Endometrial microvascular endothelial cells (primary cell): Measurements from ENCODE around the gene SRC. TPM values are rescaled to one million over a fixed set of nuclear protein-coding genes. Genes with fewer than 3 reads are reported as not detected.

Experiments used
- in situ Hi-C: cut with HindIII; loops from 2 replicates; pipeline ENCODE4 v1.10.0; 2017; ENCODE audit warnings: low sequenced_read_pairs, low pct_unique_long_range_greater_than_20kb; ENCODE audit errors: inconsistent ontology term
- total RNA-seq: library from RNA; depleted of rRNA; stranded (reverse); fragments of >200 nt; gene quantifications from one replicate; pipeline ENCODE4 v1.2.3, GENCODE V29; 2015; ENCODE audit errors: inconsistent ontology term

SRC gene
- total RNA-seq, 1 donor from 2014 or later: 9.2 TPM

DNA sequence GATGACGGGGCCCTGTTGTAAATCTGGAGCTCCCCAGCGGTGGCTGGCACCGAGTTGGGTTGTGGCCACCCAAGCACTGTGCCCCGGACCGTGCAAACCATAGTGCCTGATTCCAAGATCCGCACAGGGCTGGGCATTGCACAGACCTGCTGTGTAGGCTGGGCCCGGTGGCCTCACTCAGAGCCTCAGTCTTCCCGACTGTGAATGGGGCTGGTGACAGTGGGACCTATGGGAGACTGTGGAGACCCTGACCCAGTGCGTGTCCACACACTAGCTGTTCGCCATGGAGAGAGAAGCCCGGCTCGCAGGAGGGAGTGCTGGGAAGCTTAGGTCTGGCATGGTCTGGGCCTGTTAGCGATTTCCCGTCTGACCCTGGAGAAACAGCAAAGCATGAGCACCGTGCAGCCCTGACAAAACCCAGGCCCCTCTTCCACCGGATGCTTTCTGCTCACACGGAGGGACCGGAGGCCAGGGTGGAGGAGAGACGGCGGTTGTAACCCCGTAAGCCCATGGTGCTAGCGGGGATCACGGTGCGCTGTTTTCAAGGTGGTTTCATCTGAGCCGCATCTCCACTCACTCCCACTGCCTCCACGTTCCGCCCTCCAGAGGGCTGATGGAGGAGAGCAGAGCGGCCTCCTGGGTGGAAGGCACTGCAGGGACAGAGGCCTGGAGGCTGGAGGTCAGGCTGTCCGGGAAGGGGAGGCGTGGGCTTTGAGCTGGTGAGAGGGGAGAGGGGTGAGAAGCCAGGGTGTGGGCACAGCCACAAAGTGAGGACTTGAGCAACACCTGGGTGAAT lies 52.2 kb downstream of the SRC start:
- in situ Hi-C loops: no loop called here

DNA sequence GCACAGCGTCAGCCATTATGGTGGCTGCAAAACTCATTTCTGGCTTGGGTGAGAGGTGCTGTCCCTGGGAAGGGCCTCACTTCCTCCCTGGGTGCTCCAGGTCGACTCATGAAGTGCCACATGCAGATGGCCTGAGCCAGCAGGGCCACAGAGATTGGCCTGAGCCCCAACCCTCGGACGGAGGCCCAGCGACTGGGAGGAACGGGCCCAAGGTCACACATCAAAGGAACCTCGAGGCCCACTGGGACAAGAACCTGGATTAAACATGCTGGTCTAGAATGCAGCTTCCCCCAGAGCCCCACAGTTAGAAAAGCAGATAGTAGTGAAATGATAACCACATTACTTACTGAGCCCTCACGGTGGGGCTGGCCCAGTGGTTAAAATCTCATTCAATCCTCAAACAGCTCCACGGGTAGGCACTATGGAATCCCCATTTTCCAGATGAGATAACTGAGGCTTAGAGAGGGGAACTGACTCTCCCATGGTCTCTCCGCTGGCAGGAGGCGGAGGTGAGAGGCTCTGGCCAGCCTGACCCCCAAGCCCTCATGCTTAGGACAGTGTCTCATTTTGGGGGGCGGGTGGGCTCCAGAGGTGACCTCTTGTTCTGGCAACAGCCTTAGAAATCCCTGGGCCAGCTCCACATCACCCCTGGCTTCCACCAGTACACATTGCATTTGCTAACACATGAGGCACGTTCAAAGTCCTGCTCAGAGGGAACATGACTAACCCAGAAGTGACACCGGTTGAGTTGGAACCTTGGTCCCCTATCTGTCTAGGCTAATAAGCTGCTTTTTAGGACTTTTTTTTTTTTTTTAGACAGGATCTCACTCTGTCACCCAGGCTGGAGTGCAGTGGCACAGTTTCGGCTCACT lies 53.0 kb downstream of the SRC start:
- in situ Hi-C loops: no loop called here

DNA sequence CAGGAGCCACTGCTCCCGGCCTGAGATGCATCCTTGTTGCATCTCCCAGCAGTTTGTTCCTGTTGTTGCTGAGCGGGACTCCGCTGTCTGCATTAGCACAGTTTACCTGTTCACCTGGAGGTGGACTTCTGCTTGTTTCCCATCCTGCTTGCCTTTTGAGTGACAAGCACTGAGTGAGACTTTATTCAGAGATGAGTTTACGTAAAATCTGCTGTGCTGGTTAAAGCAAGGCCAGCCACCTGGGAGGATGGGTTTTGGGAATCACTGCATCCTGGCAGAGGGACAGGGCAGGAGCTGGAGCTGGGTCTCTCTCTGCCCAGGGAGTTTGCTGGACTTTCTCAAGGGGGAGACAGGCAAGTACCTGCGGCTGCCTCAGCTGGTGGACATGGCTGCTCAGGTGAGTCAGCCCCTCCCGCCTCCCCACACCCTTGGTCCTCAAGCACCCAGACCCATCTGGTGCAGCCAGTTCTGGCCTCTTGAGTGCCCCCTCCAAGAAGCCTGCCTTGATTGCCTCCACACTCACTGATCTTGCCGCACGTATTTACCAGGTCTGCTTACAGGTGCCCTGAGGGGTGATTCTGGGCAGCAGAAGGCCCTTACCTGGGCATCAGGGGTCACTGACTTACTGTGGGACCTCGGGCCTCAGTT lies 55.5 kb downstream of the SRC start:
- in situ Hi-C loops: no loop called here

DNA sequence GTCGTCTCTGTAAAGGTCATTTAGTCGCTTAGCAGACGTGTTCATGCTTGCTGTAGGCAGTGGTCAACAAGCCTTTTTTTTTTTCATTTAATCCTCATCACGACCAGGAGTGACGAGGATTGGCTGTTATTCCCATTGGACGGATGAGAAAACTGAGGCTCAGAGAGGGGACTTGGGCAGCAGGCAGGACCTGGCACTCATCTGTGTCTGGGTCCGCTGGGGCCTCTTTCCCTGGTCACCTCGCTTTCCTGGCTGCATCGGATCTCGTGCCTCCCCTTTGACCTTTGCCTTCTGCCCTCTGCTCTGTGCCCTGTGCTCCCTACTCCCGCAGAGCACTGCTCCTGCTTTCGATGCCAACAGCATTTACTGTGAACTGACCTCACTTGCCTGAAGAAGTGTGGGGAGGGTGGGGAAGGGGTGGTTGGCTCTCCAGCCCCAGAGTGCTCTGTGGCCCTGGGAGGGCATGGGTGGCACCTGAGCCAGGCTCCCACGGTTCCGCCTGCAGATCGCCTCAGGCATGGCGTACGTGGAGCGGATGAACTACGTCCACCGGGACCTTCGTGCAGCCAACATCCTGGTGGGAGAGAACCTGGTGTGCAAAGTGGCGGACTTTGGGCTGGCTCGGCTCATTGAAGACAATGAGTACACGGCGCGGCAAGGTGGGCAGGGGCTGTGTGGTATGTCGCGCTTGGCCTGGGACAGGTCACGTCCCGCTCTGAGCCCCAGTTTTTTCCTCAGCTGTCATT lies 56.2 kb downstream of the SRC start:
- in situ Hi-C loops: no loop called here

DNA sequence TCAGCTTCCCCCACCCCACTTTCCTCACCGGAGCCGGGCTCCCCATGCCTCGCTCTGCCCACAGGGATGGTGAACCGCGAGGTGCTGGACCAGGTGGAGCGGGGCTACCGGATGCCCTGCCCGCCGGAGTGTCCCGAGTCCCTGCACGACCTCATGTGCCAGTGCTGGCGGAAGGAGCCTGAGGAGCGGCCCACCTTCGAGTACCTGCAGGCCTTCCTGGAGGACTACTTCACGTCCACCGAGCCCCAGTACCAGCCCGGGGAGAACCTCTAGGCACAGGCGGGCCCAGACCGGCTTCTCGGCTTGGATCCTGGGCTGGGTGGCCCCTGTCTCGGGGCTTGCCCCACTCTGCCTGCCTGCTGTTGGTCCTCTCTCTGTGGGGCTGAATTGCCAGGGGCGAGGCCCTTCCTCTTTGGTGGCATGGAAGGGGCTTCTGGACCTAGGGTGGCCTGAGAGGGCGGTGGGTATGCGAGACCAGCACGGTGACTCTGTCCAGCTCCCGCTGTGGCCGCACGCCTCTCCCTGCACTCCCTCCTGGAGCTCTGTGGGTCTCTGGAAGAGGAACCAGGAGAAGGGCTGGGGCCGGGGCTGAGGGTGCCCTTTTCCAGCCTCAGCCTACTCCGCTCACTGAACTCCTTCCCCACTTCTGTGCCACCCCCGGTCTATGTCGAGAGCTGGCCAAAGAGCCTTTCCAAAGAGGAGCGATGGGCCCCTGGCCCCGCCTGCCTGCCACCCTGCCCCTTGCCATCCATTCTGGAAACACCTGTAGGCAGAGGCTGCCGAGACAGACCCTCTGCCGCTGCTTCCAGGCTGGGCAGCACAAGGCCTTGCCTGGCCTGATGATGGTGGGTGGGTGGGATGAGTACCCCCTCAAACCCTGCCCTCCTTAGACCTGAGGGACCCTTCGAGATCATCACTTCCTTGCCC lies 57.4 kb downstream of the SRC start:
- in situ Hi-C loops: no loop called here

DNA sequence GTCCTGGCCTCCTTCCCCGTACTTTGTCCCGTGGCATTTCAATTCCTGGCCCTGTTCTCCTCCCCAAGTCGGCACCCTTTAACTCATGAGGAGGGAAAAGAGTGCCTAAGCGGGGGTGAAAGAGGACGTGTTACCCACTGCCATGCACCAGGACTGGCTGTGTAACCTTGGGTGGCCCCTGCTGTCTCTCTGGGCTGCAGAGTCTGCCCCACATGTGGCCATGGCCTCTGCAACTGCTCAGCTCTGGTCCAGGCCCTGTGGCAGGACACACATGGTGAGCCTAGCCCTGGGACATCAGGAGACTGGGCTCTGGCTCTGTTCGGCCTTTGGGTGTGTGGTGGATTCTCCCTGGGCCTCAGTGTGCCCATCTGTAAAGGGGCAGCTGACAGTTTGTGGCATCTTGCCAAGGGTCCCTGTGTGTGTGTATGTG lies 58.5 kb downstream of the SRC start:
- in situ Hi-C loops: no loop called here

DNA sequence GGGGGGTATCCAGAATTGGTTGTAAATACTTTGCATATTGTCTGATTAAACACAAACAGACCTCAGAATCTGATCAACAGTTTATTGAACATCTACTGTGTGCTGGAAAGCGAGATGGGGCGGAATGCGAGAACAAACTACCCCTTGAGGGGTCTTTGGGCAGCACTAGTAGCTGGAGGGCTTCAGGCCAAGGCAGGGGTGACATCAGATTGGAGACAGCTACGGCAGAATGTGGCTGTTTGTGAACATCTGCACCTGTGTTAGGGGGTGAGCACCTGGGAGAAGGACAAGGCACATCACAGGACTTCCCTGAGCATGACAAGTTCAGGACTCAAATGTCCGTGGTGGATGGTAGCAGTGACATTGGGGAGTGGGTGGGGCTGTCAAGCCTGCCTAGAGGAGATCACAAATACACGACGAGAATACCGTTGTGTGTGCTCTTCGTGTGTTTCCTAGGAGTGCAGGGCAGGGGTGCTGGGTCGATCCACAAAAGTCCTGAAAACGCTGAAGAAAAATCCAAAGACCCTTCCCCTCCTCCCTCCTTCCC lies 59.5 kb downstream of the SRC start:
- in situ Hi-C loops: no loop called here

DNA sequence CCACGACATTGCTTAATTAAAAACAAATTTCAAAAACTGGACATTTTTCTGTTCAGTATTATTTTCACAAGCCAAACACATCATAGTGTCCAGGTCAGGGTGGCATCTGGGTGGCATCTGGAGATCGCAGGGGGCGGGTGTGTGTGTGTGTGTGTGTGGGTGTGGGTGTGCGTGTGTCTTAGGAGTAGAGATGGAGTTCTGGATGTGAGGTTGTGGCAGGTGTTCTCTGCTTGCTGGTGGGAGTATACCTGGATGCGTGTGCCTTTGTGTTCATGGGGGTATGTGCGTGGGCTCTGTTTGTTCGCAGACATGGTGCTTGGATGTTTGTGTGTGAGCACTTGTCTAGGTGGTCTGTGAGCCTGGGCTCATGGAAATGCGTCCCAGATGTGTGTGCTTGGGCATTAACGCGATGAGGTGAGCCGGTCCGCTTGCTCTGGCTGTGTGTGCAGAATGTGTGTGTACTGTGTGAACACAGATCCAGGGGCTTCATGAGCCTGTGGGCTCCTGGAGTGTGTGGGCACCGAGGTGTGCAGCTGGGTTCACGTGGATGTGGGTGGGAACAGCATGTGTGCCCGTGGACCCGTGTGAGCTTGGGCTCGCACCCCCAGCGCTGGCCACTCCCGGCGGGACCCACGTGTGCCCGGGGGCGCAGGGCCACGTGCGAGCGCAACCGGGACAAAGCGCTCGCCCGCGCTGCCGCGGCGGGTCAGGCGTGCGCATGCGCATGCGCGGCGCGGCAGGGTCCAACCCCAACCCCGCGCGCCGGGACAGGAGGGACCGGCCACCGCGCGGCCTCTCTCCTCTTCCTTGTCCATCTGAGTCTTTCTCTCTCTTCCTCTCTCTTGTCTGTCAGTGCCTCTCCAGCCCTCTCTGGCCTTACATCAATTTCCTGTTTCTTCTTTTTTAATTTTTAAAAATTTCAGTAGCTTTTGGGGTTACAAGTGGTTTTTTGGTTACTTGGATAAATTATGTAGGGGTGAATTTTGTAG lies 60.4 kb downstream of the SRC start:
- in situ Hi-C loops: no loop called here

DNA sequence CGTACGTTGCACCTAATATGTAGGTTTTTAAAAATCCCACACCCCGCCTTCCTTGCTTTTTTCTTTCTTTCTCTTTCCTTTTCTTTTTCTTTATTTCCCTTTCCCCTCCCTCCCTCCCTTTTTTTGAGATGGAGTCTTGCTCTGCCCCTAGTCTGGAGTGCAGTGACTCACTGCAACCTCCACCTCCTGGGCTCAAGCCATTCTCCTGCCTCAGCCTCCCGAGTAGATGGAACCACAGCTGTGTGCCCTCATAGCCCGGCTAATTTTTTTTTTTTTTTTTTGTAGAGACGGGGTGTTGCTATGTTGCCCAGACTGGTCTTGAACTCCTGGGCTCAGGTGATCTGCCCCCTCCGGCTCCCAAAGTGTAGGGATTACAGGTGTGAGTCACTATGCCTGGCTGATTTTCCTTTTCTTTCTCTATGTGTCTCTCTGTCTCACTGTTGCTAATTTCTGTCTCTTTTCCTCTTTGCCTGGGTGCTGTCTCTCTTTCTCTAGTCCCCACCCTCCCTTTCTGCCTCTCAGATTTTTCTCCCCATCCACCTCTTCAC lies 61.2 kb downstream of the SRC start:
- in situ Hi-C loops: no loop called here

DNA sequence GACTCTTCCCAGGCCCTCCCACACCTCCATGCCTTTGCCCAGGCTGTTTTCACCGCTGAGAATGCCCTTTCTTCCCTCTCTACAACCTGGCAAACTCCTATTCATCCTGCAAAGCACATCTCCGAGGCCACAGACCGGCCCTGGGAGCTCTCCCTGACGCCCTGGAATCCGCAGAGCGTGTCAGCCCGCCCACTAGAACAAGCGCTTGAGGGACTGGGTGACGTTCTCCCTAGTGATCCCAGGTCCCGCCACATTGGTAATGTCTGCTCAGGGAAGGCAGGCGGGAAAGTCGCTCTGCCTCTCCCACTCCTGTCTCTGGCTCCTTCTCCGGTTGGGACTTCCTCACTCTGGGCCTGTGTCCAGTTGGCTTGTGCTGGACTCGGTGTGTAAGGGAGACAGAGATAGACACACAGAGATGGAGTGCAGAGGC lies 61.6 kb downstream of the SRC start:
- in situ Hi-C loops: no loop called here

DNA sequence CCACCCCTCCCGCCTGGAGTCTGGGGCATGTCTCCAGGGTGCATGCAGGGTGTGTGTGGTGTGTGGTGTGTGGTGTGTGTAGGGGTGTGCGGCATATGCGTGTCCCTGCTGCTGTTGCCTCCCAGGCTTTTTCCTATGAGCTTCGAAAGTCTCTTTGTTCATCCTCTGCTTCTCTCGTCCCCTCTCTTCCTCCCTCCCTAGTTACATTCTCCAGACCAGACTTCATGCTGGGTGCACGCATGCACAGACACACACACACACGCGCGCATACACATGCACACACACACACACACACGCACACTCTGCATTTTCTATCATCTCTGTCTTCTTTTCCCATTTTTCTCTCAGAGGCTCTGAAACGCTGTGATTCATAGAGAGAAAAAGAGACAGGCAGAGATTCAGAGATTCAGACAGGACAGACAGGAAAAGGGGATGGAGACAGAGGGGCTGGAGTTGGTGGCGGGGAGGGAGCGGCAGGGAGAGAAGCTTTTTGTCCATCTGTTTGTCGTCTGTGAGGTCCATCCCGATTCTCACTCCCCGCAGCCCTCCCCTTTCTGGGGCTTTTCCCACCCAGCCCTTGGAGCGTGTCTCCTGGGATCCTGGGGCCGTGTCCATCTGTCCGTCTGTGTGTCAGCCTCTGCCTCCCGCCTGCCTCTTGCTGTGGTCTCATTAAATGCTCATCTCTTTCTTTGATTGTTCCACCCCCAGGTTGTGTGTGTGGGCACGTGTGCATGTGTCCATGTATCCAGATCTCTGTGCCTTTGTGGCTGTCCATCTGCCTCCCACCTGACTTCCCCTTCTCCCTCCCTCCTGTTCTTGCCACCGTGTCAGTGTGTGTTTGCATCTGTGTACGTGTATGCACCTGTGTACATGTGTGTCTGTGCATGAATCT lies 62.6 kb downstream of the SRC start:
- in situ Hi-C loops: no loop called here

DNA sequence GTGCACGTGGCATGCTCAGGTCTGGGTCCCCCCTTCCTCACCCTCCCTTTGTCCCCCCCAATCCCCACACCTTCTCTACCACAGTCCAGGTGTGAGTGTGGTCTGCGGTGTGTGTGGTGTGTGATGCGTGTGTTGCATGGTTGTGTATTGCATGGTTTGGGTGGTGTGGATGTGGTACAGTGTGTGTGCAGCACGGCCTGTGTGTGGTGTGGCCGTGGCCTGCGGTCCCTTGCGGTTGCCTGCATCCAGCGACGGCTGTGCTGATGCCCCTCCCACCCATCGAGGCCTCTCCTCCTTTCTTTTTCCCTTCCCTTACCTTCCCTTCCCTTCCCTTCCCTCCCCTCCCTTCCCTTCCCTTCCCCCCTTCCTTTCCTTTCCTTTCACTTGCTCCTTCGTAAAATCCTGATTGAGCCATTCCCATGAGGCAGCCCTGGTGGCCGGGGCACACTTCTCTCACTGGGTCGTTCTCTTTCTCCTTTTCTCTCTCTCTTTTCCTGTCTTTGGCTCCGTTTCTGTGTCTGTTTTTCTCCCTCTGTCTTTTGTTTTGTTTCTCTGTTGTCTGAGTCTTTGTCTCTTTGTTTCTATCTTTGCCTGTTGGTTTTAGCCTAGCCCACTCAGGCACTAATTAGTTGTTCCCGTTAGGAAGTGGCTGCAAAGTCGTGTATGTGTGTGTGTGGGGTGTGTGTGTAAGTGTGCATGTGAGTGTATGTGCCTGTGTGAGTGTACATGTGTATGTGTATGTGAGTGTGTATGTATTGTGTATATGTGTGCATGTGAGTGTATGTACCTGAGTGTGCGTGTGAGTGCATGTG lies 65.7 kb downstream of the SRC start:
- in situ Hi-C loops: no loop called here

DNA sequence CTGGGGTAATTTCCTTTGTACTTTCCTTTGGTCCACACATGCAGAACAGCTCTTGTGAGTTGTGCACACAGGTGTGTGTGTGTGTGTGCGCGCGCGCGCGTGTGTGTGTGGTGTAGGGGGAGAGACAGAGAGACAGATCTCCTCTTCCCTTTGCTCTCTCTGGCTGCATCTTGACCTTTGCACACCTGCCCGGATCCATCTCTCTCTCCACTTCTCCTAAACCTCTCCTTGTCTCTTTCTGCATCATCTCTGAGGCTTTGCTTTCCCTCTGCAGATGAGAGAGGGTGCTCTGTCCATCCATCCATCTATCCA lies 67.0 kb downstream of the SRC start:
- in situ Hi-C loops: no loop called here

DNA sequence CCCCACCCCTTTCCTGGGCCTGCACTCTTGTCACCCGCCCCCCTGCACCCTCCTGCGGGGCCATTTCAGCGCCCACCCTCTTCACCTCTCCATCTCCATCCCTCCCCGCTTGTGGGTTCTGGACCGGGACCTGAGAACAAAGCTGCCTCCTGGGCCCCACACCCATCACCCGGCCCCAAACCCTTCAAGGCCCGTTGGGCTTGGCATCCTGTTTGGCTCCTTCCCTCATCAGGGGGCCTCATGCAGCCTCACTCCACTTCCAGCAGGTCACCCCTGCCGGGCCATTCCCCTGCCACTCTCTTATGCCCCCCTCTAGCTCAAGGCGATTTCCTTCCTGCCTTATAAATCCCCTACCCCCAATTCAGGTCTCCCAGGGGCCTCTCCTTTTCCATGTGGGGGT lies 67.4 kb downstream of the SRC start:
- in situ Hi-C loops: no loop called here
